Measurements from ENCODE around the gene ADD1.

The ADD1 gene

GRCh38 chr4:2962614-2963174, 119.0 kb downstream of the ADD1 start:
- no peaks in the 10 kb centered on the region for H3K27me3 Mint-ChIP-seq
- peaks cover 9 to 29% of the 10 kb centered on the region in 2 donors for H3K36me3 Mint-ChIP-seq
- ATAC-seq (replicated peaks): peak; percentile 45 to 52
- no peaks in the 10 kb centered on the region for H3K9me3 Mint-ChIP-seq
- H3K4me1 Mint-ChIP-seq: peaks cover 29 to 56% of the 10 kb centered on the region in 2 donors
- H3K4me3 Mint-ChIP-seq: peak overlapping the region; percentile 93 to 94
- no peak for DNase-seq
- peak overlapping the region; percentile 97 for H3K27ac Mint-ChIP-seq

GRCh38 chr4:2963175-2963965, 119.7 kb downstream of the ADD1 start, which contains the start of the genes GRK4 and NOP14:
GRK4 (plus strand) TSS chr4:2963571; CDS start chr4:2964071, 500 bp downstream.
NOP14 (minus strand) TSS chr4:2963406; CDS start chr4:2963319, 87 bp downstream.
- Mint-ChIP-seq H3K4me1 (peaks cover 24 to 50% of the 10 kb centered on the region in 2 donors), H3K27ac (peak within 1 kb of the TSS; percentile 97), H3K9me3 (no peaks in the 10 kb centered on the region), H3K27me3 (no peaks in the 10 kb centered on the region), H3K36me3 (peaks cover 3 to 22% of the 10 kb centered on the region in 2 donors), H3K4me3 (peak within 1 kb of the TSS; percentile 93 to 94)
- DNase-seq (peak; percentile 97), ATAC-seq (replicated peaks) (peak; percentile 92 to 94)

DNA sequence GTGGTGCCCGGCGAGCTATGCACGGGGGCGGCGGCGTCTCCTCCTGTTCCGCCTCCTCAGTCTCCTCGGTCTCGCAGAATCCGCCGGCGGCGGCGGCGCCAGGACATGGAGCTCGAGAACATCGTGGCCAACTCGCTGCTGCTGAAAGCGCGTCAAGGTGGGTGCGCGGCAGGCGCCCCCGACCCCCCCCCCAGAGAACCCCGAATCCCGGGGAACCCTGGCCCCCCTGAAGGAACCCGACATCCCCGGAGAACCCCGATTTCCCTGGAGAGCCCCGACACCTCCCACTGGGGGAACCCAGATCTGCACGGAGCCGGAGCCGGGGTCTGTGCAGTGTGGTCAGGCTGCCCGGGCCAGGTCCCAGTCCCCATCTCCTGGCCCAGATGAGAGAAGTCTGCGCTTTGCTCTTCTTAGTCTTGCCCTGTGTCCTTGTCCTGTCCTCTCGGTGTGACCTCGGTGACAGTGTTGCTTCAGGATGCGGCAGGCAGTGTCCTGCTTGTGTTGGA, 120.4 kb downstream of the ADD1 start:
- DNase-seq: no peak
- peaks cover 18 to 43% of the 10 kb centered on the region in 2 donors for H3K4me1 Mint-ChIP-seq
- H3K9me3 Mint-ChIP-seq: no peaks in the 10 kb centered on the region
- H3K36me3 Mint-ChIP-seq: peaks cover 3 to 18% of the 10 kb centered on the region in 2 donors
- H3K4me3 Mint-ChIP-seq: peak overlapping the region; percentile 93 to 94
- H3K27me3 Mint-ChIP-seq: no peaks in the 10 kb centered on the region
- ATAC-seq (replicated peaks): peak; percentile 25 to 38
- H3K27ac Mint-ChIP-seq: peak overlapping the region; percentile 76

DNA sequence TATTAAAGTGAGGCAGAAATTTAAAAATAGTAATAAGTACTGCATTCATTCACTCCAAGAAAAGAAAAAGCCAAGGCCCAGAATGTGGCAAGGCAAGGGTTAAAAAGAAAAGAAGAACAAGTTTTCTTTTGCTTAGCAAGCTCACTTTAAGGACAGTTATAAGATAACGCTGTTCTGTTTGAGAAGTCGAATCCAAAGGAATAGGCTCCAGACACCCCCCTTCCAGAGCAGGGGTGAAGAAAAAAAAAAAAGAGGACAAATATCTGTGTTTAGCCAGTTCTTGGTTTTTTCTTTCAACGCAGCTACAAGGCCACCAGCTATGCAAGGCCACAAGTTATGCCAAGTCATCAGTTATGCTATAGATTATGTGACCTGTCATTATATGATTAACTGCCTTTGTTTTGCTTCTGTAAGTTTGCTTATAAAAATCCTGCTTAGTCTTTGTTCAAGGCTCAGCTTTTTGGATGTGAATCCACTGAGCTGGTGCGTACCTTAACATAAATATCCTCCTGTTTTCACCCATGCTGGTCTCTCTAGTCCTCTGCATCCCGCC, 121.1 kb downstream of the ADD1 start:
- peak overlapping the region; percentile 76 for H3K27ac Mint-ChIP-seq

DNA sequence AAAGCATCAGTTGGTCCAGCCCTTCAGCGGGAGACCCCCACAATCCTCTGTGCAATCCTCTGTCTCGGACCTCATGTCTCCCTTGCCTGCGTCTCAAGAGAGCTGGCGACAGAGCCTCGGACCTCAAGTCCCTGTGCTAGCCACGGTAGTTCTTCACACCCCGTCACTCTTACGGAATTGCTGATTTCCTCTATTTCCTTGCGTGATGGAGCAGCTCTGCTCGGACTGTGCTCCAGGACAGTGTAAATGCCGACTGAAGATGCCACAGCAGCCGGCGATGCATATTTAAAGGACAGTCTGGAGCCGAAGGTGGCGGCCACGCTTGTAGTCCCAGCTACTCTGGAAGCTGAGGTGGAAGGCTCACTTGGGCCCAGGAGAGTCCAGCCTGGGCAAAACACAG, 121.6 kb downstream of the ADD1 start:
- peak overlapping the region; percentile 48 for H3K4me3 Mint-ChIP-seq
- H3K27me3 Mint-ChIP-seq: no peaks in the 10 kb centered on the region
- no peak overlapping the region for H3K27ac Mint-ChIP-seq
- ATAC-seq (replicated peaks) (no peak), DNase-seq (no peak)
- no peaks in the 10 kb centered on the region for H3K9me3 Mint-ChIP-seq
- H3K4me1 Mint-ChIP-seq: peaks cover 15 to 31% of the 10 kb centered on the region in 2 donors
- H3K36me3 Mint-ChIP-seq: peaks cover 3 to 11% of the 10 kb centered on the region in 2 donors

More for the DNA sequence above, 121.1 kb downstream of the ADD1 start:
- no peaks in the 10 kb centered on the region for H3K9me3 Mint-ChIP-seq
- no peak for ATAC-seq (replicated peaks)
- peaks cover 15 to 35% of the 10 kb centered on the region in 2 donors for H3K4me1 Mint-ChIP-seq
- peak overlapping the region; percentile 93 to 94 for H3K4me3 Mint-ChIP-seq
- H3K36me3 Mint-ChIP-seq: peaks cover 3 to 15% of the 10 kb centered on the region in 2 donors
- H3K27me3 Mint-ChIP-seq: no peaks in the 10 kb centered on the region
- DNase-seq: no peak

DNA sequence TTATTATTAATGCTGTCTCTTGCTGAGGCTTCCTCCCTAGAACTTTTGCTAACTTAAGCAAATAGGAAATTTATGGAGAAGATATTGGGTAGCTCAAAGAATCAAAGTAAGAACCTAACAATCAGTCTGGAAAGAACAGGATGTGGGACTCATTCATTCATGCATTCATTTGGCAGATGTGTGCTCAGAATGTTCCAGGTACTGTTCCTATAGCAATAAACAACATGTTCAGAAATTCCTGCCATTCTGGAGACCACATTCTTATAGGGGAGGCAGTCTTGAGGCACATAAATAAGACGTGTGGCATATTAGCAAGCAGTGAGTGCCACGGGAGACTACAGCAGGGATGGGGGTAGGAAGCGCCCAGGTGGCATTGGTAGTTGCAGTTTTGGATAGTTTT, 124.7 kb downstream of the ADD1 start:
- Mint-ChIP-seq H3K27me3 (no peaks in the 10 kb centered on the region), H3K36me3 (no peaks in the 10 kb centered on the region), H3K4me1 (peaks cover 4 to 16% of the 10 kb centered on the region in 2 donors), H3K27ac (no peak overlapping the region), H3K4me3 (no peak overlapping the region), H3K9me3 (no peaks in the 10 kb centered on the region)
- DNase-seq: no peak
- no peak for ATAC-seq (replicated peaks)

DNA sequence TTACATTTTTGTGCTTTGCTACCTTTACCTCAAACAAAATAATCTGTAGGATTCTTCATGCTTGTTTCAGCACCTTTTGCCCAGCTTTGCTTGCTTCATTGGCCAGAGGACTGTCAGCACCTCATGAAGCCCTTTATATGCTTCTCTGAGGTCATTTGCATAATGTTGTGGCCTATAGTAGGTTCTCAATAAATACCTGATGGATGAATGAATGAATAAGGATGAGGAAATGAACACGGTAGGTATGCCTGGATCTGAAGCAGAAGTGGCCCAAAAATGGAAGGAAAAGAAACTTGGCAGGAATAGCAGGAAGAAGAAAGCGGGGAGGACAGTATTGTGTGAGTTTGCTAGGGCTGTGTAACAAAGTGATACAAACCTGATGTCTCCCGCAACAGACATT, 127.6 kb downstream of the ADD1 start:
- H3K4me1 Mint-ChIP-seq: no peaks in the 10 kb centered on the region
- H3K27ac Mint-ChIP-seq: no peak overlapping the region
- H3K4me3 Mint-ChIP-seq: no peak overlapping the region
- H3K36me3 Mint-ChIP-seq: no peaks in the 10 kb centered on the region
- DNase-seq (no peak), ATAC-seq (replicated peaks) (no peak)
- H3K9me3 Mint-ChIP-seq: no peaks in the 10 kb centered on the region
- H3K27me3 Mint-ChIP-seq: no peaks in the 10 kb centered on the region

DNA sequence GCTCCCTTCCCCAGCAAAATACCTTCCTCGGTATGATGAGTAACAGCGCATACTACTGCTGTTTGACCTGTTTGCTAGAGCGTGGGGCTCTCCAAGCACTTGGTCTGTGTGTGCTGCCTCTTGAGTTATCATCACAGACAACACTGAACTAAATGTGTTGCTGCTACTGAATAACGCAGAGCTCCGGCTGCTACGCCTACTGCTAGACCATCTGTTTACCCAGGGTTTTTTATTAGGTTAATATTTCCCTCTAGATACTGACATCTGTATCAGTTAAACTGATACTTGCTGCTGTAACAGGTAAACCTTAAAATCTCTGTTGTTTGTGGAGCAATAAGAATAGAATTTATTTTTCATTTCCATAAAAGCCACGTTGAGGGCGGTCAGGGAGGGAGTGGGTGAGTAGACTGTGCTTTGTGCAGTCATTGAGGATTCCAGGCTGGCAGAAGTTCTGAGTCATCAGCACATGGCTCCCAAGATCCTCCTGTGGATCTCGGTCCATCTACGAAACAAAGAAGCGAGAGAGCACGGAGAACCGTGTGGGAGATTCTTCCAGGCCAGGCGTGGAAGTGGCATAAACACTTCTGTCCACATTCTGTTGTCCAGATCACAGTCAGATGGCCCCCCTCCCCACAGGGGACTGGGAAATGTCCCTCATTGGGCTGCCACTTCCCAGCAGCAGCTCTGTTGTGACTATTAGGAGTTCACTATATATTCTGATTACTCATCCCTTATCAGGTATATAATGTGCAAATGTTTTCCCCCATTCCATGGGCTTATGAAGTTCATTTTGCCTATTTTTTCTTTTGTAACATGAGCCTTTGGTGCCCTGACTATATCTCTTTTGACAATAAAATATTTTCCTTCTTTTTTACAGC, 133.8 kb downstream of the ADD1 start:
- Mint-ChIP-seq H3K9me3 (peaks cover 4 to 6% of the 10 kb centered on the region in 2 donors), H3K36me3 (peaks cover 2 to 3% of the 10 kb centered on the region in 2 donors), H3K4me3 (no peak overlapping the region), H3K27me3 (no peaks in the 10 kb centered on the region), H3K4me1 (peaks cover 0 to 3% of the 10 kb centered on the region in 2 donors), H3K27ac (no peak overlapping the region)
- DNase-seq (no peak), ATAC-seq (replicated peaks) (no peak)
